Ovary (tissue), 9 donors: ENCODE results near the gene SCN3B. TPM values are rescaled to one million over a fixed set of nuclear protein-coding genes. Genes with fewer than 3 reads are reported as not detected.

ENCODE experiments used
- DNase-seq, 5 donors: peaks; one replicate each; pipeline ENCODE4 v3.0.0-alpha.2; 2019 to 2020
- H3K27ac ChIP-seq, 2 donors: fragments of 200-600 bp; one replicate each; pipeline versions ENCODE4 v1.5.1 to v1.8.0; 2019 to 2022
- H3K27me3 ChIP-seq: fragments of 200-600 bp; one replicate; pipeline ENCODE4 v1.8.0; 2022
- H3K36me3 ChIP-seq: fragments of 200-600 bp; sonication (generic); one replicate; pipeline ENCODE4 v1.5.1; 2019
- H3K4me1 ChIP-seq: one replicate; pipeline ENCODE4 v1.8.1; 2013; ENCODE audit warnings: mild to moderate bottlenecking, moderate library complexity; ENCODE audit not compliant: insufficient read depth
- H3K4me3 ChIP-seq: fragments of 200-600 bp; sonication (generic); one replicate; pipeline ENCODE4 v1.5.1; 2017
- H3K9me3 ChIP-seq, 2 donors: fragments of 200-600 bp in 1 of 2; sonication (generic) in 1 of 2; one replicate each; pipeline versions ENCODE4 v1.5.1 to v1.8.1; 2013 to 2019; ENCODE audit warnings: mild to moderate bottlenecking in 1 of 2, moderate library complexity in 1 of 2
- EP300 ChIP-seq: sonication (generic); formaldehyde crosslinking; IDR thresholded peaks from one replicate; pipeline ENCODE4 v1.6.1; 2017; ENCODE audit warnings: antibody characterized with exemption
- POLR2A ChIP-seq: fragments of 450-650 bp; IDR thresholded peaks from one replicate; pipeline ENCODE4 v1.6.1; 2017; ENCODE audit warnings: antibody characterized with exemption, mild to moderate bottlenecking, moderate library complexity
- WGBS, 3 donors: extraction: QIAGEN DNeasy Blood & Tissue Kit in 1 of 3; methylation state at CpG; one replicate each; pipeline versions ENCODE4 v1.1.5 to v1.1.7; 2013 to 2017; 5-methylcytosine and 5-hydroxymethylcytosine counted together
- intact Hi-C, 4 donors: fragments of 100-400 bp; cut with DNase I; formaldehyde crosslinking; loops; one replicate each; pipeline versions ENCODE4 v1.11.0 to v1.15.1; 2022 to 2023
- polyA plus RNA-seq, 2 donors: library from polyadenylated mRNA; stranded (reverse); fragments of 200-250 nt in 1 of 2; fragments of 350-450 nt in 1 of 2; fragmentation: Illumina TruSeq in 1 of 2; extraction: RNeasy Lipid Tissue Mini Kit (QIAGEN cat#74804) in 1 of 2; gene quantifications; one replicate each; pipeline ENCODE4 v1.2.3, GENCODE V29; 2013 to 2014
- total RNA-seq, 7 donors: library from RNA; depleted of rRNA in 2 of 7; stranded (reverse); fragments of >200 nt in 2 of 7; fragmentation: NEBNext Ultra II Directional in 3 of 7; extraction: Animal tissue kit (Norgen Biotek cat#: 25700) in 3 of 7; gene quantifications; one replicate each; pipeline versions ENCODE4 v1.1.0 to v1.2.4, GENCODE V29; 2016 to 2023
- TF ChIP-seq, protein P1 (sequence below), 3 donors: fragments of 450-650 bp in 2 of 3; fragments of 200-600 bp in 1 of 3; IDR thresholded peaks; one replicate each; pipeline versions ENCODE4 v1.5.1 to v1.8.0; 2016 to 2022; ENCODE audit warnings: antibody characterized with exemption in 3 of 3, mild to moderate bottlenecking in 1 of 3
- donor health status: DM: no; HTN: no; CAD: no; lungs with moderate emphysema.
- donor health status: DM: no; HTN: no; CAD: no.
- donor health status: Bipolar disorder and iron deficiency.
- donor health status: DM: yes; HTN: yes; CAD: no.
- donor health status: DM: no; HTN: no; CAD: no.
- donor health status: DM: yes; HTN: yes; CAD: no.

SCN3B gene
- total and polyA plus RNA-seq, 9 donors: 0.66 to 3.1 (median 1.4) TPM

DNA sequence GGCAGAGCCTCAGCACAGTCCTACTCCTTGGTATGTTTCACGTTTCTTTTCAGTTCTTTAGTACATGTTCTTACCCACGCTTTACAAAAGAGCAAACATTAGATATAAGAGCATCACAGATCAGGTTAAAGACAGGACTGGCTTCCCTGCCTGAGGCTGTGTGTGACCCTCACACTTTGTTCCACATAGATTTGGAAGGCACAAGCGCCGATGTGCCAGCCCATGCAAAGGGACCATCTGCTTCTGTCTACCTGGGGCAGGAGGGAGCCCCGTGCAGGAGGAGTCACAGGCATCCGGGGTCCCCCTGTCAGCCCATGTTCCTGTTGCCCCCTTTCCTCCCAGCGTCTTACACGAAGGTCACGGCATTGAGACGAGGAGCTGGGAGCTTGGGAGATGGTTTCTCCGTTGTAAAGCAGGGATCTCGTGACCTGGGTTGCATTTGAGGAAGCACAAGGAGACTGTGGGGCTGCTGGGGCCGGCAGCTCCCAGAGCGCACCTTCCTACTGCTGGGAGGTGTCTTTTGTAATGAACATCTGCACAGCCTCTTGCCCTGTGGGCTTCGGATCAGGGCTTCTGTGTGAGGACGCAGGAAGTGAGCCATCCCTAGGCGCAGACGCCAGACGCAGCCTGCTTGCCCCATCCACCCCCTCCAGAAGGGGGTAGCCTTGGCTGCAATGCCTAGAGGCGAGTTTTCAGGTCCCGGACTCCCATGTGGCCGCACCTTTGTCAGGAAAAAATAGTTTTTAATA is 72.6 kb downstream of the SCN3B start:
- no peaks in the 10 kb centered on the region for H3K27me3 ChIP-seq
- no peak for DNase-seq
- H3K9me3 ChIP-seq: no peaks in the 10 kb centered on the region
- H3K4me1 ChIP-seq: peaks cover 2% of the 10 kb centered on the region
- H3K4me3 ChIP-seq: no peak overlapping the region
- no peaks in the 10 kb centered on the region for H3K36me3 ChIP-seq
- intact Hi-C loops: loop anchor here (2.0 to 10.0 kb wide), 3 partner anchors 123 to 127 kb away; no protein-coding TSS in a partner anchor
- TF ChIP-seq POLR2A (no peak), EP300 (no peak)
- TF ChIP-seq, protein P1, sequence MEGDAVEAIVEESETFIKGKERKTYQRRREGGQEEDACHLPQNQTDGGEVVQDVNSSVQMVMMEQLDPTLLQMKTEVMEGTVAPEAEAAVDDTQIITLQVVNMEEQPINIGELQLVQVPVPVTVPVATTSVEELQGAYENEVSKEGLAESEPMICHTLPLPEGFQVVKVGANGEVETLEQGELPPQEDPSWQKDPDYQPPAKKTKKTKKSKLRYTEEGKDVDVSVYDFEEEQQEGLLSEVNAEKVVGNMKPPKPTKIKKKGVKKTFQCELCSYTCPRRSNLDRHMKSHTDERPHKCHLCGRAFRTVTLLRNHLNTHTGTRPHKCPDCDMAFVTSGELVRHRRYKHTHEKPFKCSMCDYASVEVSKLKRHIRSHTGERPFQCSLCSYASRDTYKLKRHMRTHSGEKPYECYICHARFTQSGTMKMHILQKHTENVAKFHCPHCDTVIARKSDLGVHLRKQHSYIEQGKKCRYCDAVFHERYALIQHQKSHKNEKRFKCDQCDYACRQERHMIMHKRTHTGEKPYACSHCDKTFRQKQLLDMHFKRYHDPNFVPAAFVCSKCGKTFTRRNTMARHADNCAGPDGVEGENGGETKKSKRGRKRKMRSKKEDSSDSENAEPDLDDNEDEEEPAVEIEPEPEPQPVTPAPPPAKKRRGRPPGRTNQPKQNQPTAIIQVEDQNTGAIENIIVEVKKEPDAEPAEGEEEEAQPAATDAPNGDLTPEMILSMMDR (IDR thresholded peaks at IDR 0.05): no peak
- H3K27ac ChIP-seq: no peak overlapping the region
- WGBS, 3 donors: 89 to 91% (median 90%) methylated on average over 22 of the region's 22 CpGs

DNA sequence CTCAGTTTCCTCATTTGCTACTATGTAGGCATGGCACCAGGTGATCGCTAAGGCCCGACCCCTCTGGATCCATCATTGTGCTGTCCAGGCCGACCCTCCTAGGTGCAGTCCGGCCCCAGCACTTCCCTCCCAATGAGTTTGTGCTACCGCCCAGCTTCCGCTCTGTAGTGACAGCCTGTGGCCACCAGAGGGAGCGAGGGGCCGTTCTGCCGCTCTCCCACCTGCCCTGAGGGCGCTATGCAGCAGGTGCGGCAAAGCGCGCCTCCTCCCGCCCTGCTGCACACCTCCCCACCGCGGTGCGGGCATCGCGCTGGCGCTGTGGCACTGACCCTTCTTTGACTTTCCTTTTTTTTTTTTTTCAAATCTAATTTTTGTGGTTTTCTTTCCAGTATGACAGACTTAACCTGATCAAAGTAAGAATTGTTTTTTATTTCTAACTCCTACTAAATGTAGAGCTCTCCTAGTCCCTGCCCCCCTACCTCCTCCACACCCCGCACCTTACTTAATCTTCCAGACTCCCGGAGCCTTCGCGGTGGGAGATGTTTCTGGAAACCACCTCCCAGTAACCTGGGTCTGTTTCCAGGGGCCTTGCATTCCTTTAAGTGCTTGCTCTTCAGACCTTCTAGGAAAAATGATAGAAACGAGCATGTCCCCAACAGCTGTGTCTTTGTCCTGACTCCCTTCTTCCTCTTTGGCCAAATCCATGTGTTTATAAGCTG is 73.7 kb downstream of the SCN3B start:
- H3K27ac ChIP-seq: no peak overlapping the region
- peak; percentile 46 to 70 (median 67) for DNase-seq

DNA sequence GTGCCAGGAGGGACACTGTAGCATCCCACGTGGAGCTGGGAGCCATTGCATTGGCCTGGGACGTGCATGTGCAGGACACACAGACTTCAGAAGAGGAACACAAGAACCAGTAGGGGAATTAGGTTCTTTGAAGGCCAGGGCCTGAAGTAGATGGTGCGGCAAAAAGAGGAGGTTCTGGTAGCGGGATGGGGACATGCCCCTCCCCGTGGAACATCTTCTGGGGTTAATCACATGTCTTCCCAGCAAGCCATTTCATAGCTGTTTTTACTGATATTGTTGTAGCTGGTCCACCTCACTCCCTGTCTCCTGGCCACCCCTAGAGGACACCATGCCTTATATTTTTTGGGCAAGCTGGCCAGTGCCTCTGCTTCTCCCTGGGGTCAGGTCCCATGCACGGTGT is 74.3 kb downstream of the SCN3B start:
- TF ChIP-seq POLR2A (no peak), EP300 (no peak)
- TF ChIP-seq, protein P1 (IDR thresholded peaks at IDR 0.05): no peak
- Histone ChIP-seq H3K36me3 (no peaks in the 10 kb centered on the region), H3K27ac (no peak overlapping the region), H3K4me3 (no peak overlapping the region), H3K4me1 (no peaks in the 10 kb centered on the region), H3K27me3 (no peaks in the 10 kb centered on the region), H3K9me3 (no peaks in the 10 kb centered on the region)
- intact Hi-C loops: loop anchor here (2.0 to 10.0 kb wide), 3 partner anchors 125 to 129 kb away; no protein-coding TSS in a partner anchor
- DNase-seq: no peak
- WGBS, 3 donors: 90 to 93% (median 92%) methylated on average over 6 of the region's 6 CpGs

More for the DNA sequence above, 73.7 kb downstream of the SCN3B start:
- H3K4me1 ChIP-seq: peaks cover 2% of the 10 kb centered on the region
- TF ChIP-seq, protein P1 (IDR thresholded peaks at IDR 0.05): peak; percentile 62 to 86 (median 77)
- TF ChIP-seq EP300: no peak
- H3K9me3 ChIP-seq: no peaks in the 10 kb centered on the region
- H3K36me3 ChIP-seq: no peaks in the 10 kb centered on the region
- no peak overlapping the region for H3K4me3 ChIP-seq
- 11 to 15% (median 12%) methylated on average over 25 of the region's 25 CpGs for WGBS, 3 donors
- intact Hi-C loops: loop anchor here (2.0 to 10.0 kb wide), 3 partner anchors 124 to 128 kb away; no protein-coding TSS in a partner anchor
- no peaks in the 10 kb centered on the region for H3K27me3 ChIP-seq

- Histone ChIP-seq H3K36me3 (no peaks in the 10 kb centered on the region), H3K4me1 (no peaks in the 10 kb centered on the region), H3K27me3 (no peaks in the 10 kb centered on the region), H3K9me3 (no peaks in the 10 kb centered on the region), H3K4me3 (no peak overlapping the region), H3K27ac (no peak overlapping the region)
- 93 to 94% (median 93%) methylated on average over 5 of the region's 5 CpGs for WGBS, 3 donors
- TF ChIP-seq, protein P1 (IDR thresholded peaks at IDR 0.05): no peak
- TF ChIP-seq POLR2A (no peak), EP300 (no peak)
- DNase-seq: no peak
- intact Hi-C loops: loop anchor here (2.0 to 5.0 kb wide), 4 partner anchors 62 to 69 kb away; no protein-coding TSS in a partner anchor
These were observed 75.0 kb downstream of the SCN3B start for GRCh38 chr11:123579482-123579812.

Other genes starting within 250 kb of the SCN3B start
- gene GRAMD1B, start 224.4 kb downstream of the SCN3B start, total RNA-seq: 10 to 100 TPM; 12.9 to 47.9 (median 25.4) TPM
- gene GRAMD1B, start 224.4 kb downstream of the SCN3B start, polyA plus RNA-seq: 100 to 1,000 TPM in 1 of 2 donors, 10 to 100 TPM in 1; 10.8 to 185 TPM
- 10 to 100 TPM in 5 of 7 donors, 1 to 10 TPM in 2; 4.7 to 20.8 (median 13.3) TPM for gene ZNF202, start 87.0 kb upstream of the SCN3B start, total RNA-seq
- 10 to 100 TPM in 1 of 2 donors, 1 to 10 TPM in 1; 9.9 to 10.7 TPM for gene ZNF202, start 87.0 kb upstream of the SCN3B start, polyA plus RNA-seq
- not detected for gene OR6X1, start 99.9 kb upstream of the SCN3B start, total RNA-seq
- gene OR6X1, start 99.9 kb upstream of the SCN3B start, polyA plus RNA-seq: not detected
- not detected for gene OR6M1, start 151.7 kb upstream of the SCN3B start, total RNA-seq
- gene OR6M1, start 151.7 kb upstream of the SCN3B start, polyA plus RNA-seq: not detected
- not detected for gene TMEM225, start 231.0 kb upstream of the SCN3B start, total RNA-seq
- gene TMEM225, start 231.0 kb upstream of the SCN3B start, polyA plus RNA-seq: not detected
- 1 to 10 TPM in 1 of 7 donors, under 1 TPM in 2, not detected in 4; 0.08 to 1.8 (median 0.24) TPM for gene OR8D4, start 247.5 kb upstream of the SCN3B start, total RNA-seq
- not detected for gene OR8D4, start 247.5 kb upstream of the SCN3B start, polyA plus RNA-seq